Stromal cell of bone marrow (primary cell): Measurements from ENCODE around the gene KIAA1671.

Experiments used
- DNase-seq: peaks from one replicate; pipeline ENCODE4 v3.0.0-alpha.2; 2012; ENCODE audit warnings: low read depth

KIAA1671 gene

GRCh38 chr22:25092119-25092518, 139.6 kb downstream of the KIAA1671 start:
- no peak for DNase-seq

- no peak for DNase-seq
Observed at GRCh38 chr22:25094579-25094978, 142.1 kb downstream of the KIAA1671 start.

GRCh38 chr22:25095869-25096268, 143.4 kb downstream of the KIAA1671 start:
- no peak for DNase-seq

GRCh38 chr22:25096638-25097405, 144.3 kb downstream of the KIAA1671 start:
- DNase-seq = no peak

- DNase-seq = no peak
Observed at GRCh38 chr22:25098445-25099081, 146.0 kb downstream of the KIAA1671 start.

GRCh38 chr22:25099202-25099601, 146.7 kb downstream of the KIAA1671 start:
- DNase-seq = no peak

- DNase-seq = no peak
Observed at GRCh38 chr22:25100402-25100801, 147.9 kb downstream of the KIAA1671 start.

- DNase-seq = no peak
Observed at GRCh38 chr22:25100948-25101347, 148.4 kb downstream of the KIAA1671 start.

- no peak for DNase-seq
Observed at GRCh38 chr22:25101501-25101900, 149.0 kb downstream of the KIAA1671 start.

GRCh38 chr22:25101986-25102385, 149.5 kb downstream of the KIAA1671 start:
- no peak for DNase-seq

GRCh38 chr22:25102722-25103121, 150.2 kb downstream of the KIAA1671 start:
- no peak for DNase-seq

GRCh38 chr22:25104367-25104766, 151.9 kb downstream of the KIAA1671 start:
- no peak for DNase-seq

- DNase-seq = no peak
Observed at GRCh38 chr22:25105817-25106650, 153.5 kb downstream of the KIAA1671 start.

- DNase-seq = no peak
Observed at GRCh38 chr22:25109878-25110595, 157.5 kb downstream of the KIAA1671 start.

- DNase-seq = no peak
Observed at GRCh38 chr22:25110596-25110845, 158.0 kb downstream of the KIAA1671 start.

- DNase-seq = peak; percentile 76
Observed at GRCh38 chr22:25110846-25111578, 158.5 kb downstream of the KIAA1671 start.

GRCh38 chr22:25111579-25112517, 159.3 kb downstream of the KIAA1671 start:
- no peak for DNase-seq

- no peak for DNase-seq
Observed at GRCh38 chr22:25112538-25113253, 160.2 kb downstream of the KIAA1671 start.

GRCh38 chr22:25113316-25113721, 160.8 kb downstream of the KIAA1671 start:
- DNase-seq = no peak
